SK-N-SH treated with all-trans-retinoic acid at 6 μM for 48 hours (cell line): ENCODE measurements around the gene ZFP36.

Experiments
- ATAC-seq: fragments of 200-7000 bp; cut with Tn5 transposase; 3 replicates; pipeline ENCODE4 v1.9.1; 2020; ENCODE audit warnings: mild to moderate bottlenecking, moderate library complexity
- ARNTL ChIP-seq: fragments of 450-650 bp; formaldehyde crosslinking; IDR thresholded peaks from 2 replicates; pipeline ENCODE4 v1.5.0; 2020; ENCODE audit warnings: low read depth, mild to moderate bottlenecking, moderate library complexity, borderline replicate concordance
- BACH2 ChIP-seq: fragments of 250-450 bp; sonication (Bioruptor Pico); IDR thresholded peaks from 2 replicates; pipeline ENCODE4 v1.9.0; 2021; ENCODE audit warnings: mild to moderate bottlenecking, borderline replicate concordance
- CREB5 ChIP-seq: fragments of 250-450 bp; sonication (Bioruptor Pico); IDR thresholded peaks from 2 replicates; pipeline ENCODE4 v1.5.1; 2020; ENCODE audit warnings: low read depth, mild to moderate bottlenecking, moderate library complexity
- CSDC2 ChIP-seq: fragments of 250-450 bp; sonication (Bioruptor Pico); IDR thresholded peaks from 2 replicates; pipeline ENCODE4 v1.5.0; 2020; ENCODE audit warnings: mild to moderate bottlenecking, moderate library complexity
- ESRRG ChIP-seq: fragments of 250-450 bp; sonication (Bioruptor Pico); IDR thresholded peaks from 2 replicates; pipeline ENCODE4 v1.6.1; 2021; ENCODE audit warnings: mild to moderate bottlenecking
- GLIS3 ChIP-seq: fragments of 250-450 bp; sonication (Bioruptor Pico); IDR thresholded peaks from 2 replicates; pipeline ENCODE4 v1.5.0; 2020; ENCODE audit warnings: mild to moderate bottlenecking, moderate library complexity
- ISL1 ChIP-seq: fragments of 250-450 bp; sonication (Bioruptor Pico); IDR thresholded peaks from 2 replicates; pipeline ENCODE4 v2.1.2; 2022; ENCODE audit warnings: mild to moderate bottlenecking, moderate library complexity
- OSR1 ChIP-seq: fragments of 250-450 bp; sonication (Bioruptor Pico); IDR thresholded peaks from 2 replicates; pipeline ENCODE4 v1.8.0; 2022; ENCODE audit warnings: moderate library complexity, mild to moderate bottlenecking, inconsistent platforms
- PPARA ChIP-seq: fragments of 250-450 bp; sonication (Bioruptor Pico); IDR thresholded peaks from 2 replicates; pipeline ENCODE4 v1.5.0; 2020; ENCODE audit warnings: mild to moderate bottlenecking, borderline replicate concordance
- RARB ChIP-seq: fragments of 250-450 bp; sonication (Bioruptor Pico); IDR thresholded peaks from 2 replicates; pipeline ENCODE4 v1.8.0; 2021; ENCODE audit warnings: mild to moderate bottlenecking, moderate library complexity
- SNAI2 ChIP-seq: fragments of 250-450 bp; sonication (Bioruptor Pico); IDR thresholded peaks from 2 replicates; pipeline ENCODE4 v1.5.0; 2020; ENCODE audit warnings: mild to moderate bottlenecking, moderate library complexity
- TOX ChIP-seq: fragments of 250-450 bp; sonication (Bioruptor Pico); IDR thresholded peaks from 2 replicates; pipeline ENCODE4 v1.8.0; 2021; ENCODE audit warnings: mild to moderate bottlenecking, moderate library complexity, borderline replicate concordance
- TSHZ2 ChIP-seq: fragments of 250-450 bp; sonication (Bioruptor Pico); IDR thresholded peaks from 2 replicates; pipeline ENCODE4 v1.5.0; 2020; ENCODE audit warnings: mild to moderate bottlenecking, moderate library complexity
- ZC3H10 ChIP-seq: fragments of 250-450 bp; sonication (Bioruptor Pico); IDR thresholded peaks from 2 replicates; pipeline ENCODE4 v1.5.1; 2021; ENCODE audit warnings: mild to moderate bottlenecking, moderate library complexity
- ZFP3 ChIP-seq: fragments of 250-450 bp; sonication (Bioruptor Pico); IDR thresholded peaks from 2 replicates; pipeline ENCODE4 v1.5.0; 2020; ENCODE audit warnings: mild to moderate bottlenecking, moderate library complexity
- ZFP30 ChIP-seq: fragments of 450-650 bp; formaldehyde crosslinking; IDR thresholded peaks from 2 replicates; pipeline ENCODE4 v1.5.0; 2022; ENCODE audit warnings: mild to moderate bottlenecking, moderate library complexity
- ZNF565 ChIP-seq: fragments of 450-650 bp; formaldehyde crosslinking; conservative IDR thresholded peaks from 2 replicates; pipeline ENCODE4 v1.5.0; 2020; ENCODE audit warnings: low read depth, mild to moderate bottlenecking, moderate library complexity
- TF ChIP-seq, protein P1 (sequence below): fragments of 250-450 bp; sonication (Bioruptor Pico); IDR thresholded peaks from 2 replicates; pipeline ENCODE4 v1.8.0; 2020; ENCODE audit warnings: mild to moderate bottlenecking, moderate library complexity, borderline replicate concordance
- TF ChIP-seq, protein P2 (sequence below): fragments of 250-450 bp; sonication (Bioruptor Pico); IDR thresholded peaks from 2 replicates; pipeline ENCODE4 v1.5.1; 2021; ENCODE audit warnings: mild to moderate bottlenecking, moderate library complexity
- TF ChIP-seq, protein P3 (sequence below): fragments of 250-450 bp; sonication (Bioruptor Pico); IDR thresholded peaks from 2 replicates; pipeline ENCODE4 v1.8.0; 2021; ENCODE audit warnings: low read depth, mild to moderate bottlenecking, moderate library complexity, borderline replicate concordance

ZFP36 gene

GRCh38 chr19:39411081-39411831 is 4.6 kb downstream of the ZFP36 start:
- no peak for TF ChIP-seq ARNTL (CRISPR knock-in tag)
- TF ChIP-seq, protein P1, sequence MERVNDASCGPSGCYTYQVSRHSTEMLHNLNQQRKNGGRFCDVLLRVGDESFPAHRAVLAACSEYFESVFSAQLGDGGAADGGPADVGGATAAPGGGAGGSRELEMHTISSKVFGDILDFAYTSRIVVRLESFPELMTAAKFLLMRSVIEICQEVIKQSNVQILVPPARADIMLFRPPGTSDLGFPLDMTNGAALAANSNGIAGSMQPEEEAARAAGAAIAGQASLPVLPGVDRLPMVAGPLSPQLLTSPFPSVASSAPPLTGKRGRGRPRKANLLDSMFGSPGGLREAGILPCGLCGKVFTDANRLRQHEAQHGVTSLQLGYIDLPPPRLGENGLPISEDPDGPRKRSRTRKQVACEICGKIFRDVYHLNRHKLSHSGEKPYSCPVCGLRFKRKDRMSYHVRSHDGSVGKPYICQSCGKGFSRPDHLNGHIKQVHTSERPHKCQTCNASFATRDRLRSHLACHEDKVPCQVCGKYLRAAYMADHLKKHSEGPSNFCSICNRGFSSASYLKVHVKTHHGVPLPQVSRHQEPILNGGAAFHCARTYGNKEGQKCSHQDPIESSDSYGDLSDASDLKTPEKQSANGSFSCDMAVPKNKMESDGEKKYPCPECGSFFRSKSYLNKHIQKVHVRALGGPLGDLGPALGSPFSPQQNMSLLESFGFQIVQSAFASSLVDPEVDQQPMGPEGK (CRISPR knock-in tag): peak; percentile 75; the same call in 1 of the 2 replicates
- TF ChIP-seq, all 23 proteins: peak for 1
- peak; percentile 1 for ATAC-seq

DNA sequence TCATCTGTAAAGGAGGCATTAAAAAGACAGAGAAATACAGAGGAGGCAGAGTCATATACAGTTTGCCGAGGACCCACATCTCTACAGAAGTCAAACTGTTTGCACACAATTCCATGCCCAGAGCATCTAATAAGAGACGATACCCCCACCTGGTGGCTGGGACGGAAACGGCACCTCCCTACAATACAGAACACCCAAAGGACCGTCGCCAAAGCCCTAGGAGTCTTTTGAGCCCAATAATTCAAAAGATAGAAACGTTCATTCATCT is 5.1 kb downstream of the ZFP36 start:
- TF ChIP-seq ISL1 (CRISPR knock-in tag) (no peak), ZFP30 (CRISPR knock-in tag) (no peak), BACH2 (no peak), CREB5 (CRISPR knock-in tag) (no peak), PPARA (CRISPR knock-in tag) (no peak)
- TF ChIP-seq, protein P1 (CRISPR knock-in tag): 0 out of 2 replicates have a peak, but pooled peaks have one; percentile 56
- TF ChIP-seq, protein P2, sequence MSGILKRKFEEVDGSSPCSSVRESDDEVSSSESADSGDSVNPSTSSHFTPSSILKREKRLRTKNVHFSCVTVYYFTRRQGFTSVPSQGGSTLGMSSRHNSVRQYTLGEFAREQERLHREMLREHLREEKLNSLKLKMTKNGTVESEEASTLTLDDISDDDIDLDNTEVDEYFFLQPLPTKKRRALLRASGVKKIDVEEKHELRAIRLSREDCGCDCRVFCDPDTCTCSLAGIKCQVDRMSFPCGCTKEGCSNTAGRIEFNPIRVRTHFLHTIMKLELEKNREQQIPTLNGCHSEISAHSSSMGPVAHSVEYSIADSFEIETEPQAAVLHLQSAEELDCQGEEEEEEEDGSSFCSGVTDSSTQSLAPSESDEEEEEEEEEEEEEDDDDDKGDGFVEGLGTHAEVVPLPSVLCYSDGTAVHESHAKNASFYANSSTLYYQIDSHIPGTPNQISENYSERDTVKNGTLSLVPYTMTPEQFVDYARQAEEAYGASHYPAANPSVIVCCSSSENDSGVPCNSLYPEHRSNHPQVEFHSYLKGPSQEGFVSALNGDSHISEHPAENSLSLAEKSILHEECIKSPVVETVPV (CRISPR knock-in tag): no peak; the same call in 1 of the 2 replicates
- peak; percentile 55 for ATAC-seq

DNA sequence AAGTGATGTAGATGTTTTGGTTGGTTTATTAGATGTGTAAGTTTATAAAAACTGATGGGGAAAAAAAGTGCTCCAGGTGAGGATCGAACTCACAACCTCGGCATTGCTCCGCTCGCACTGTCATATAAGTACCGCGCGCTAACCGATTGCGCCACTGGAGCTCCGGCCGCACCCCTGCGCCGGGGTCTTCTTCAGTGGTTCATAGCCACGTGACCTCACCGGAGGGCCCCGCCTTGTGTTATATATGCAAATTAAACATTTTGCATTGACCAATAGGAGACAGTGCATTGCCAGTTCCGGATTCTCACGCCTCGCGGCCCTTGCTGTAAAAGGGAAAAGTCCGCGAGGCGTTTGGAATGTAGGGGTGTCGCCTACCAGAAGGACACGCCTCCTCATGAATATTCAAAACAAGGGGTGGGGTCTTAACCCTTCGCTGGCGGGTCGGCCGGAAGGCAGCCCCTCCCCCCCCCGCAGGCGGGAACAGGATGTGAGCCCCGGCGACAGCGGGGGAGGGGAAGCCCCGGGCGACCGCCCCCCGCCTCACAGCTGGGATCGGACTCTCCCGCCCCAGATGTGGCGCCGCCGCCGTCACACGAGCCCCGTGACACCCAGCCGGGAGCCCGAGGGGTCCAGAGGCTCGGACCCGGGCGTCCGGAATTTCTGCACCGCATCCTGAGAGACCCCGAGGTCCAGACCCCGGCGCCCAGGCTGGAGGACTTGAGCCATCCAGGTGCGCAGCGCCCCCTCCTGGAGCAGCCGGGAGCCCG is 5.6 kb downstream of the ZFP36 start, which contains the start of gene PLEKHG2:
Gene PLEKHG2 (plus strand): TSS at position 570 of the 767 bp plus-strand sequence. CDS start 1,418 bp downstream, outside the sequence.
- ATAC-seq: peak; percentile 66
- no peak for TF ChIP-seq ZNF565
- TF ChIP-seq ARNTL (CRISPR knock-in tag): peak; percentile 92
- peak; percentile 21; the same call in 1 of the 2 replicates for TF ChIP-seq SNAI2 (CRISPR knock-in tag)
- TF ChIP-seq OSR1: no peak
- TF ChIP-seq, protein P1 (CRISPR knock-in tag): no peak; the same call in none of the 2 replicates
- TF ChIP-seq CREB5 (CRISPR knock-in tag): peak; percentile 54; the same call in 1 of the 2 replicates
- TF ChIP-seq, protein P3, sequence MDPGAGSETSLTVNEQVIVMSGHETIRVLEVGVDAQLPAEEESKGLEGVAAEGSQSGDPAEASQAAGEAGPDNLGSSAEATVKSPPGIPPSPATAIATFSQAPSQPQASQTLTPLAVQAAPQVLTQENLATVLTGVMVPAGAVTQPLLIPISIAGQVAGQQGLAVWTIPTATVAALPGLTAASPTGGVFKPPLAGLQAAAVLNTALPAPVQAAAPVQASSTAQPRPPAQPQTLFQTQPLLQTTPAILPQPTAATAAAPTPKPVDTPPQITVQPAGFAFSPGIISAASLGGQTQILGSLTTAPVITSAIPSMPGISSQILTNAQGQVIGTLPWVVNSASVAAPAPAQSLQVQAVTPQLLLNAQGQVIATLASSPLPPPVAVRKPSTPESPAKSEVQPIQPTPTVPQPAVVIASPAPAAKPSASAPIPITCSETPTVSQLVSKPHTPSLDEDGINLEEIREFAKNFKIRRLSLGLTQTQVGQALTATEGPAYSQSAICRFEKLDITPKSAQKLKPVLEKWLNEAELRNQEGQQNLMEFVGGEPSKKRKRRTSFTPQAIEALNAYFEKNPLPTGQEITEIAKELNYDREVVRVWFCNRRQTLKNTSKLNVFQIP: 0 out of 2 replicates have a peak, but pooled peaks have one; percentile 25
- TF ChIP-seq CSDC2: no peak; the same call in 1 of the 2 replicates
- TF ChIP-seq GLIS3 (CRISPR knock-in tag): peak; percentile 79
- peak; percentile 46; the same call in 1 of the 2 replicates for TF ChIP-seq ZFP3
- no peak for TF ChIP-seq ZFP30 (CRISPR knock-in tag)
- TF ChIP-seq TOX (CRISPR knock-in tag): peak; percentile 89; the same call in 1 of the 2 replicates
- peak; percentile 67; the same call in 1 of the 2 replicates for TF ChIP-seq ESRRG (CRISPR knock-in tag)
- no peak; the same call in none of the 2 replicates for TF ChIP-seq TSHZ2 (CRISPR knock-in tag)
- peak; percentile 92; the same call in 1 of the 2 replicates for TF ChIP-seq RARB (CRISPR knock-in tag)
- peak; percentile 92 for TF ChIP-seq ZC3H10 (CRISPR knock-in tag)
